Fibroblast of skin of back (primary cell): ENCODE data around the gene TCTN2.
A peak's percentile ranks its signal among the peaks of the same experiment; 100 is the strongest.

Experiments
- DNase-seq: peaks from one replicate; pipeline ENCODE4 v3.0.0-alpha.2; 2013

Gene TCTN2

DNA sequence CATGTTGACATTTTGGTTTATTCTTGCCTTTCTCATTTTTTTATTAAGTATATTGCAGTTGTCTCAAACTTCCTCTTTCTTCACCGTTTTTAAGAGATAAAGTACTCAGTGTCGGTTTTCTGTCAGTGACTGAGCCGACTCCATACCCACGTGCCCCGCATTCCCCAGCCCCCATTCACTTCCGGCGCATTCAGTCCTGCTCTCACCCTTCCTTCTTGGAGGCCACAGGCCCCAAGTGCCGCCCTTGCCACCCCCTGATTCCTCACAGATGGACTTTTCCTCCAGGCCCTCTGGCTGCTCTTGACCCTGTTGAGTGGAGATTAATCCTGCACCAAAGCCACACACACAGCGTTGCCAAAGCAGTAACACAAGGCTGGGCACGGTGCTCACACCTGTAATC, 72.1 kb downstream of the TCTN2 start:
- no peak for DNase-seq

DNA sequence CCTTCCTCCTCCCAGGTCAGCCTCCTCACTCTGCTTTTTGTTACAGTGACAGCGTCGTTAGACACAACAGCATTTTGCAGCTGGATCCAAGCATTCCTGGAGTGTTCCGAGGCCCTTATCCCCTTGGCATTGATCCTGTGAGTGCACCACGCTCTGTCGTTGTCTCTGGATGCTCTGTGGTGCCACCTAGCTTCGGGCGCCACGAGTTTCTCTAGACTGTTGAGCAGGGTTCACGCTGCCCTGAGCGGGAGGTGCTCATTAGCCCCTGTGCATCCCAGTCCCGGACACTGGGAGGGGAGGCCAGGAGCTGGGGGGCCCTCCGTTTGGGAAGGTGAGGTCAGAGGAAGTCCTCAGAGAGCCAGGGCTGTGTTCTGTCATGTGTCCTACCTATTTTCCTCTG, 73.9 kb downstream of the TCTN2 start:
- DNase-seq = no peak

GRCh38 chr12:123747309-123747708, 76.4 kb downstream of the TCTN2 start:
- no peak for DNase-seq

DNA sequence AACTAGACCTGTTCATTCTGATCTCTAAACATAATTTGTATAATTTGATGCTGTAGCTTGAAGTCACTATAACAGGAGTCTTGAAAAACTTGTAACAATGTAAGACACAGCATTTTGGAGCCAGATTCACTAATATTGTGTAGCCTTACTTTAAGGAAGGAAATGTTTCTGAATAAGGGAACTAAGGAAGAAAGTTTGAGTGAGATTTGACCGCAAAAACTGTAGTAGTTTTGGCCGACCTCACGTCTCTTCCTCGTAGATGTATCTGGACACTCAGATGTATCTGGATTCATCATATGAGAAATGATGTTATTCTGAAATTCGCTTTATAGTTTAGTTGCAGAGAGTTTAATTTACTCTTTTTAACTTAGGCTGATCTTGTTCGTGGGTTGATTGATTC, 77.2 kb downstream of the TCTN2 start:
- DNase-seq = no peak

DNA sequence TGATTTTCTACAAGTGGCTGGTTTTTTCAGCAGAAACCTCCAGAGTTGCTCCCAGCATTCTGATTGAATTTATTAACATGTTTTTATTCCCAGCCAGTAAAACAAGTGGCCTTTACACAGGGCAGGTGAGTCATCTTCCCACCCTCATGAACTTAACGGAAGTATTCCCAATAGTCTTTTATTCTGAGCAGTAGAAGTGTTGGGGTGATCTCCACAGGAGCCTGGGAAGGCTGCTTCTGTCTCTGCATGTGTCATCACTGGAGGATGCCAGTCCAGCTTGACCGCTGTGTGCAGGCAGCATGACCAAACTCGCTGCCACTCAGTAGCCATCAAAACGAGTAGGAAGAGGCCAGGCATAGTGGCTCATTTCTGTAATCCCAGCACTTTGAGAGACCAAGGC, 77.7 kb downstream of the TCTN2 start:
- no peak for DNase-seq

GRCh38 chr12:123749355-123749754, 78.4 kb downstream of the TCTN2 start:
- DNase-seq = no peak

DNA sequence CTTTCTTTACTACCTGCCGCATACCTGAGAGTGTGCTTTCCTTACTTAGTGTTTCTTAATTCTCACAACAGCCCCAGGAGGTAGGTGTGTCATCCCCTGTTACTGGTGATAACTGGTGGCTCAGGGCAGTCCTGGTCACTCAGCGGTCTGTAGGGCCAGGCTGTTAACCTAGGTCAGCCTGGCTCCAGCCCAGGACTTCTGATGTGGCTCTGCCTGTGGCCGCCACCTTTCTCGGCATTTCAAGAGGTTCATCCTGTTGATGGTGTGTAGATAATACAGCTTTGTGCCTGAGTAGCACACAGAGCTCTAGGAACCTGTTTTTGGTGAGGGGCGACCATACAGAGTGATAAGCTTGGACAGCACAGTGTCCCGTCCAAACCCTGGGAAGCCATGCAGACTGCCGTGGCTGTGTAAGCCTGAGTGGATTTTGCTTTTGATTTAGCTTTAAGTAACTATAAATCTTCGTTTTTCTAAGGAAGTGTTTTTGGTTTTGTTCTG, 79.3 kb downstream of the TCTN2 start:
- no peak for DNase-seq

GRCh38 chr12:123752046-123752445, 81.1 kb downstream of the TCTN2 start:
- DNase-seq = no peak

DNA sequence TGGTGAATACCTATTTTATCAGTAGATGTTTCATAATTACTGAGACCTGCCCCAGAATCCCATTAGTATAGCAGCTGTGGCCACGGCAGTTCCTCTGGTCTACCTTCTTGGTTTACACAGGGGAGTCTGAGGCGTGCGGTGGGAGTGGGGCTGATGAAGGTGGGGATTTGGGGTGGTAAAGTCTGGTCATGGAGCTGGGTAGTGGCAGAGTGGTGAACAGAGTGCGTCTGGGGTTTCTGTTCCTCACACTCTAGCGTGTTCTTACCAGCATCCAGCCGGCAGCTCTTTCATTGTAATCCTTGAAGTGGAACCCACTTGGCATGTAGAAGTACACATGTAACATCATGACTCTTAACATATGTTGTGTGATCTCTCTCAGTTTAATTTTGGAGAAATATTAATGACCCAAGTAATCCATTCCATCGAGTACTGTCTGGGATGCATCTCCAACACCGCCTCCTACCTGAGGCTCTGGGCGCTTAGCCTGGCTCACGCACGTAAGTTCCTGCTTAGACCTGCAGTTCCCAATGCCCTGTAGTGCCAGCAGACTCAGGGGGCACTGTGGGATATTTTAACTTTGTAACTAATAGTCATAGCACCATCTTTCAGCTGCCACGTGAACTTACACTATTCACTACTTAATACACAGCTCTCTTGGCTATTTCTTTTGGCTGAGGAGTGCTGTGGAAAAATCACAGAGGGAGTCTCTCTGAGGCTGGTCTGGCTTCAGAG, 83.3 kb downstream of the TCTN2 start:
- no peak for DNase-seq

GRCh38 chr12:123757561-123757960, 86.6 kb downstream of the TCTN2 start:
- DNase-seq = peak; percentile 65
